CD4-positive, alpha-beta T cell treated with Interleukin-15 for 4 hours (primary cell): ENCODE measurements around the gene ZNF439.
A peak's percentile ranks its signal among the peaks of the same experiment; 100 is the strongest.
"Not testable (repeated sequence)": the region's sequence is repeated elsewhere in the genome, so short reads cannot be mapped to it uniquely, and the experiment has no call there.

Experiments
- DNase-seq: peaks from one replicate; pipeline ENCODE4 v3.0.0-alpha.2; 2020; ENCODE audit warnings: low spot score

ZNF439 gene

GRCh38 chr19:11868188-11868587 is 19.7 kb downstream of the ZNF439 start:
- DNase-seq, result no peak

DNA sequence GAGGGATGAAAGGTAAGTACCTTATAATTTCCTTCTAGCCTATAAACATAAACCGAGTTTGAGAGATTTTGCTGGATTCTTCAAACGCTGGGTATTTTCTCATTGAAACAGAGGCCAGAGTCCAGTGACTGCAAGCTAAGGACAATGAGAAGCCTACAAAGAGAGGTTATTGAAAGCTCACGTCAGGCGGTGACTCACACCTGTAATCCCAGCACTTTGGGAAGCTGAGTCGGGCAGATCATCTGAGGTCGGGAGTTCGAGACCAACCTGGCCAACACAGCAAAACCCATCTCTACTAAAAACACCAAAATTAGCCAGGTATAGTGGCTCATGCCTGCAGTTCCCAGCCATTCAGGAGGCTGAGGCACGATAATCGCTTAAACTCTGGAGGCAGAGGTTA is 24.1 kb downstream of the ZNF439 start:
- DNase-seq, result no peak

DNA sequence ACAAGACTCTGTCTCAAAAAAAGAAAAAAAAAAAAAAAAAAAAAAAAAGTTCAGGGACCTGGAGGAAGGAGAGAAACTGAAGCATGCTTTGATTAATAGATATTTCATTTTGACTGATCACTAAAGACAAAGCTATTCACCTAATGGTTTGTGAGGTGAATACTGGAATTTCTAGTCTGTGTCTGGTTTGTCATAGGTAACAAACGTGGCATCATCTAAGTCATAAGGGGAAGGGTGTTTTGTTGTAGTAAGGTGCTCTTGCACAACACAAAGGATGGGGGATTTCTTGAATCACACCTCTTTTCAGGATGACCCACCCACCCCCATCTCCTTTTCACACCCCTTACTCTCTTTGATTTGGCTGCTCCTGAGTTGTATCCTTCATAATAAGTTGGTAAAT is 25.2 kb downstream of the ZNF439 start:
- no peak for DNase-seq

DNA sequence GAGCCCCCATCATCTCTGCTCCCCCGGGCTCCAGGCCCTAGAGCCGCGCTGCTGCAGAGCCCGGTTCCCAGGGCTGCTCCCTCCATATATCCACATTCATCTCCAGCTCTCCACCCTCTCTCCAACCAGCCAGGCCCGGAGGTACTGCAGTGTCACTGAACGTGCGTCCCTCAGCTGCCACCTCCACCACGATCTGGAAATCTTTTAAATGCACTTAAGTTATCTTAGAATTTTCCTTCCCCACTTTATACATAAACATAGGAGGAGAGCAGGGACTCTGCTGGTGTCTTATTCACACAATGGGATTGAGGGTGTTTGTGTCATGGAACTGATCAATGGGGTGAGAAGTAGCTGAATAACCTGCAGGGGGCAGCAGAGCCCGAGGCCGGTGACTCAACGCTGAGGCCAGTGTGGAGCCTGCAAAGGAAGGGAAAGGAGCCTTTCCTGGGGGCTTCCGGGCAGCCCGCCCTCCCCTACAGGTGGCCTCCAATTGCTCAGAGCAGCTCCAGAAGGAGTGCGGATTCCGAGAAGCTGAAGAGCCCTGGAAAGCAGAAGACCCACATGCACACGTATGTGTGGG is 31.3 kb downstream of the ZNF439 start:
- DNase-seq, result peak; percentile 33

- DNase-seq, result no peak
Observed at GRCh38 chr19:11880598-11880997, 32.1 kb downstream of the ZNF439 start.

DNA sequence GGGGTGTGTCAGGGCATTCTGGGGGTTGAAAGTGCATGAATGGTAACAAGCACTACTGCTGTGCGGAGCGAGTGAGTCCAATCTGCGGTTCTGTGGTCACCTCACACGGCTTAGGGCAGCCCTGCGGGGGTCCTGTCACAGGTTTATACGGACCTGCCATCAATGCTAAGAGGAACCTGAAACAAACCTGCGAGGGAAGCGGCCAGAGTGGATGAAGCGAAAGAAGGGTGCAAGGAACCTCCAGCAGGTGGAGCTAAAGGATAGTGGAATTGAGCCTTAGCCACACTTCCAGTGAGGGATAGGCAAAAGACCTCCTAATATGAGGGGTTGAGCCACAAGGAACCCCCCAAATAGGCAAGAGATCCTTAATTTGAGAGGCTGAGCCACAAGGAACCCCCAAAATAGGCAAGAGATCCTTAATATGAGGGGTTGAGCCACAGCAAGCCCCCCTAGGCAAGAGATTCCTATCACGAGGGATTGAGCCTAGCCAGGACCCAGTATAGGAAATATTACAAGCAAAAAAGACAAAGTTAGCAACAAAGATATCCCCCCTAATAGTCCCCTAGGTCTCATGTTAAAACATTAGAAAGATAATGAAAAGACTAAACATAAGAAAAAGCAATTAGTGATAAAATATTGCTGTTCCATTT is 32.8 kb downstream of the ZNF439 start:
- DNase-seq, result peak; percentile 63

- DNase-seq, result no peak
Observed at GRCh38 chr19:11882606-11883005, 34.1 kb downstream of the ZNF439 start.

GRCh38 chr19:11887234-11887610 is 38.7 kb downstream of the ZNF439 start:
- no peak for DNase-seq

DNA sequence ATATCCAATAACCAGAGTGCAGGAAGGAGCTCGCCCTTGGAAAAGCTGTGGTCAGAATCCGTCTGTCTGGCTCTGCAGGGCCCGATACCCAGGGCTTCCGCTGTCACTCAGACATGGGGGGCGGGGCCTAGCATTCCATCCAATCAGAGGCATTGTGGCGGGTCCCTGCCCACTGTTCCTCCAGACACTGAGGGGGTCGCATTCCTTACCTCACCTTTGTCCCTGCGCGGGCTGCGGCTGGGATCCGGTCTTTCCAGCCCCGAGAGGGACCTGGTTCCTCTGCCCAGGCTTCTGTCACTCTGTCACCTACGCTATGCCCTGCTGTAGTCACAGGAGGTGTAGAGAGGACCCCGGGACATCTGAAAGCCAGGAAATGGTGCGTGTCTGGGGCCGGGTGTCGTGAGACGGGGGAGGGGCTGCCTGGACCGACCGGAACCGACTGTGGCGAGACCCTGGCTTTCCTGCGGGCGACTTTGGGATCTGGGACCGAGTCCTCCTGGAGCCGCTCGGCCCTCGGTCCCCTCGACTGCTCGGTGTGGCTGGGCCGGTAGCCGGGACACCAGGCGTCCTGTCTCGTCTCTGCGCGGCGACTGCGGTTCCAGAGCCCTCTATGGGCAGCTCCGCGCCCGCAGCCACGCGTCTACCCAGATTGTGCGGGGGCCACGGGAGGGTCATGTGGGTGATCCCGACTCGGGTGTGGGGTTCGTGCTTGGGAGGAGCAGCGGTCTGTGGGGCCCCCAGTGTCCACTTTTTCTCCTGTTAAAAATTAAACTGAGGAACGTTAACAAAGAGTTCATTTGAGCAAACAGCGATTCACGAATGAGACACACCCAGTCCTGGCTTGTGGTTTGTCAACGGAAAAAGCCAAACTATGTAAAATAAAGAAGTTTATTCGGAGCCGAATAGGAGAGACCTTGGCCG is 39.3 kb downstream of the ZNF439 start, which contains the start of gene ZNF69:
Gene ZNF69 (plus strand): TSS at position 172 of the 921 bp plus-strand sequence. CDS start 142 bp downstream, at position 314.
- DNase-seq, result peak; percentile 40

- not testable (repeated sequence) for DNase-seq
Observed at GRCh38 chr19:11889901-11890300, 41.4 kb downstream of the ZNF439 start.

DNA sequence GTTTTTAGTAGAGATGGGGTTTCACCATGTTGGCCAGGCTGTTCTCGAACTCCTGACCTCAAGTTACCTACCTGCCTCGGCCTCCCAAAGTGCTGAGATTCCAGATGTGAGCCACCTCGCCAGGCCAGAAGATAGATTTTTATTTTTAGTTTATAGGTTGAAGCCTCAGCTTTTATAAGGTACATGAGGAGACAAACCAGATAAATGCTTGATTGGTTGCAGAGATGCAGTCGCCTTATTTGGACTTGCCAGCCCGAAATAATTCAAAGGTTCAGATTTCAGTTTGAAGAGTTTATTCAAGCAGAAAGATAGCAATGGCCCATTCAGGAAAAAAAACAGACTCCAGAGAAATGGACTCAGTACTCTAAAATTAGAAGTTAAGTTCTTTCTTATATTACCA is 42.1 kb downstream of the ZNF439 start:
- no peak for DNase-seq

GRCh38 chr19:11894851-11895250 is 46.3 kb downstream of the ZNF439 start:
- DNase-seq, result no peak

DNA sequence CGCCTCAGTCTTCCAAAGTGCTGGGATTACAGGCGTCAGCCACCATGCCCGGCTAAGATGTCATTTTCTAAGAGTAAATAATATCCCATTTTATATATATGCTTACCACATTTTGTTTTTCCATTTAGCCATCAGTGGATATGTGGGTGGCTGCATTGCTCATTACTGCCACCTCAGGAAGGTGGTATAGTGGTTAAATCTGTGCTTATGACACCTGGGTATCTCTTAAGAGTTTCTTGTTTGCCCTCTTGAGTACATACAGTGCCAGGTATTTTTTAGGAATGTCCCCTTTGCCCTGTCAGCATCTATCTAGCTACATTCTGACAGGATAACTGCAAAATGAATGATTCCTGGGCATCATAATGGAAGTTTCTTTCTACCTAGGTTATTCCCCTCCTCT is 53.7 kb downstream of the ZNF439 start:
- no peak for DNase-seq

GRCh38 chr19:11905928-11906327 is 57.4 kb downstream of the ZNF439 start:
- no peak for DNase-seq

- DNase-seq, result not testable (repeated sequence)
Observed at GRCh38 chr19:11911937-11912336, 63.4 kb downstream of the ZNF439 start.

DNA sequence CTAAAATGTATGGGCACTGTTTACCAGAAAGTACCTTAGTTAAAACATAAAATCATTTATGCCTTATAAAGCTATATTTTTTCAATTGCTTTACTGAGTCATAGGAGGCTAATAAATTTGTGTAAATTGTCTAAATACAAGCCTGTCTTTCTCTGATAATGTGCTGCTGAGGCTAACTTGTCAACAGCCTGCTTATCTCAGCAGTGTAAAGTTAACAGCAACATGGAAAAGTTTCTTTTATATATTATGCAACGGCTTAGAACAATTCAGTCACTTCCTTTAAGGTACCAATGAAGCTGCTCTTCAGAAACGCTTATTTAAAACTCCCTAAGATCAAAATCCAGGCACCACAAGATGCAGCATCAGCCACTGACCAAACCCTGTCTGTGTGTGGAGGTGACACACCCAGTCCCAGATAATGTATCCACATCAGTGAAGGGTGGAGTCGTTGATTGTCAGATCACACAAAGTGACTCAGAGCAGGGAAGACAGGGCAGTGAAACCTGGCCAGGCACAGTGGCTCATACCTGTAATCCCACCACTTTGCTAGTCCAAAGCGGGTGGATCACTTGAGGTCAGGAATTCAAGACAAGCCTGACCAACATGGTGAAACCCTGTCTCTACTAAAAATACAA is 66.0 kb downstream of the ZNF439 start:
- not testable (repeated sequence) for DNase-seq
